H1 (cell line): ENCODE data around the gene CD300A. TPM values are rescaled to one million over a fixed set of nuclear protein-coding genes. Genes with fewer than 3 reads are reported as not detected.

ENCODE experiments used
- CTCF ChIA-PET: fragments of 300-600 bp; sonication (Branson Sonifier 250); formaldehyde crosslinking; loops from one replicate; lab custom pipeline; 2021; ENCODE audit not compliant: partially characterized antibody; lab: Charles Lee
- POLR2A ChIA-PET: fragments of 300-600 bp; sonication (Branson Sonifier 250); formaldehyde crosslinking; loops from one replicate; lab custom pipeline; 2021; ENCODE audit warnings: inconsistent platforms; ENCODE audit not compliant: partially characterized antibody; lab: Charles Lee
- DNase-seq, 2 experiments: peaks; one replicate each; pipeline versions ENCODE4 v3.0.0 to v3.0.0-alpha.2; 2010 to 2022; ENCODE audit warnings: low spot score in 2 of 2, low read depth in 1 of 2, mixed read lengths in 1 of 2
- FAIRE-seq: peaks from 2 replicates; lab custom pipeline; 2011; peaks lifted over from hg19 to GRCh38; lab: Jason Lieb, UNC
- H2AFZ ChIP-seq: 2 replicates; pipeline ENCODE4 v1.8.1; 2012; ENCODE audit warnings: low read length, inconsistent platforms
- H2AK5ac ChIP-seq: 2 replicates; pipeline ENCODE4 v1.6.1; 2013; ENCODE audit warnings: low read depth, low read length
- H2BK120ac ChIP-seq: replicated peaks from 2 replicates; pipeline ENCODE3; 2013; ENCODE audit warnings: low read depth, low read length, inconsistent platforms
- H2BK12ac ChIP-seq: 2 replicates; pipeline ENCODE4 v1.6.1; 2013; ENCODE audit warnings: low read depth, low read length
- H2BK15ac ChIP-seq: 2 replicates; pipeline ENCODE4 v1.6.1; 2013; ENCODE audit warnings: low read length
- H2BK20ac ChIP-seq: 2 replicates; pipeline ENCODE4 v1.6.1; 2013; ENCODE audit warnings: low read length
- H2BK5ac ChIP-seq: 2 replicates; pipeline ENCODE4 v1.6.1; 2013; ENCODE audit warnings: low read depth, low read length
- H3K14ac ChIP-seq: 2 replicates; pipeline ENCODE4 v1.6.1; 2013; ENCODE audit warnings: inconsistent platforms; ENCODE audit not compliant: insufficient read length
- H3K18ac ChIP-seq: 2 replicates; pipeline ENCODE4 v1.6.1; 2013; ENCODE audit warnings: low read length; ENCODE audit errors: extremely low read depth
- H3K23ac ChIP-seq: 2 replicates; pipeline ENCODE4 v1.6.1; 2013; ENCODE audit warnings: inconsistent platforms; ENCODE audit not compliant: insufficient read length
- H3K23me2 ChIP-seq: 2 replicates; pipeline ENCODE4 v1.6.1; 2013; ENCODE audit warnings: low read depth, low read length
- H3K27ac ChIP-seq: 2 replicates; pipeline ENCODE4 v1.6.1; 2011; ENCODE audit warnings: low read depth, low read length, inconsistent platforms
- H3K27me3 ChIP-seq, 4 experiments: replicated peaks in 1 of 4; 1 replicate in 1 of 4; 2 replicates in 3 of 4; pipeline versions ENCODE4 v1.6.1 to v1.8.1; 2011 to 2013; ENCODE audit warnings: low read length in 3 of 4, mild to moderate bottlenecking in 3 of 4, inconsistent platforms in 2 of 4, mixed read lengths in 2 of 4, moderate library complexity in 1 of 4; ENCODE audit not compliant: control insufficient read depth in 3 of 4, insufficient read depth in 3 of 4; ENCODE audit errors: extremely low read depth in 1 of 4
- H3K36me3 ChIP-seq, 4 experiments: 2 replicates each; pipeline versions ENCODE4 v1.6.1 to v1.8.1; 2011 to 2013; ENCODE audit warnings: mild to moderate bottlenecking in 4 of 4, low read length in 3 of 4, moderate library complexity in 2 of 4, control low read depth in 1 of 4, inconsistent platforms in 1 of 4; ENCODE audit not compliant: insufficient read depth in 4 of 4, control insufficient read depth in 2 of 4
- H3K4ac ChIP-seq: replicated peaks from 2 replicates; pipeline ENCODE3; 2013; ENCODE audit warnings: low read length, low read depth, mixed read lengths, inconsistent platforms; ENCODE audit not compliant: insufficient read length
- H3K4me1 ChIP-seq, 4 experiments: replicated peaks in 1 of 4; 1 replicate in 1 of 4; 2 replicates in 3 of 4; pipeline versions ENCODE4 v1.6.1 to v1.8.1; 2011 to 2013; ENCODE audit warnings: low read length in 3 of 4, inconsistent platforms in 2 of 4, mixed read lengths in 1 of 4; ENCODE audit not compliant: insufficient read depth in 4 of 4, control insufficient read depth in 3 of 4
- H3K4me2 ChIP-seq, 2 experiments: 2 replicates each; pipeline versions ENCODE4 v1.6.1 to v1.8.1; 2011 to 2013; ENCODE audit warnings: low read depth in 2 of 2, low read length in 2 of 2, control low read depth in 1 of 2, inconsistent platforms in 1 of 2, mild to moderate bottlenecking in 1 of 2; ENCODE audit not compliant: insufficient read depth in 1 of 2
- H3K4me3 ChIP-seq, 4 experiments: fragments of 200-600, 300-600 bp in 1 of 4; sonication (generic), shearing (Covaris generic), sonication (Bioruptor Twin) in 1 of 4; 2 replicates each; pipeline versions ENCODE4 v1.5.1 to v1.8.1; 2011 to 2016; ENCODE audit warnings: low read length in 4 of 4, low read depth in 3 of 4, control low read depth in 2 of 4, inconsistent platforms in 2 of 4, mild to moderate bottlenecking in 2 of 4, mixed read lengths in 1 of 4, moderate library complexity in 1 of 4; ENCODE audit not compliant: insufficient read depth in 2 of 4; ENCODE audit errors: extremely low read depth in 1 of 4
- H3K56ac ChIP-seq: replicated peaks from 2 replicates; pipeline ENCODE3; 2013; ENCODE audit warnings: low read depth, mild to moderate bottlenecking, mixed read lengths, low read length, inconsistent platforms; ENCODE audit not compliant: insufficient read length
- H3K79me1 ChIP-seq: 2 replicates; pipeline ENCODE4 v1.6.1; 2013; ENCODE audit warnings: low read depth, low read length, control low read depth
- H3K79me2 ChIP-seq, 2 experiments: 2 replicates each; pipeline versions ENCODE4 v1.6.1 to v1.8.1; 2012 to 2013; ENCODE audit warnings: low read length in 2 of 2, mild to moderate bottlenecking in 2 of 2, inconsistent platforms in 1 of 2; ENCODE audit not compliant: insufficient read depth in 2 of 2, control insufficient read depth in 1 of 2
- H3K9ac ChIP-seq, 4 experiments: replicated peaks in 1 of 4; 1 replicate in 1 of 4; 2 replicates in 3 of 4; pipeline versions ENCODE4 v1.6.1 to v1.8.1; 2011 to 2013; ENCODE audit warnings: low read depth in 3 of 4, low read length in 3 of 4, control low read depth in 2 of 4, mild to moderate bottlenecking in 2 of 4, moderate library complexity in 2 of 4, inconsistent platforms in 1 of 4; ENCODE audit errors: extremely low read depth in 1 of 4
- H3K9me3 ChIP-seq, 2 experiments: 2 replicates each; pipeline versions ENCODE4 v1.6.1 to v1.8.1; 2012 to 2013; ENCODE audit warnings: mild to moderate bottlenecking in 2 of 2, moderate library complexity in 2 of 2, control low read depth in 1 of 2, inconsistent platforms in 1 of 2, low read depth in 1 of 2, low read length in 1 of 2, mixed read lengths in 1 of 2; ENCODE audit not compliant: insufficient read depth in 2 of 2
- H4K20me1 ChIP-seq, 2 experiments: replicated peaks in 1 of 2; 2 replicates each; pipeline versions ENCODE3 to v1.8.1; 2011 to 2013; ENCODE audit warnings: inconsistent platforms in 2 of 2, low read length in 2 of 2, mild to moderate bottlenecking in 1 of 2; ENCODE audit not compliant: insufficient read depth in 2 of 2, control insufficient read depth in 1 of 2
- H4K5ac ChIP-seq: 2 replicates; pipeline ENCODE4 v1.6.1; 2013; ENCODE audit warnings: low read length, low read depth, mixed read lengths, inconsistent platforms; ENCODE audit not compliant: insufficient read length
- H4K8ac ChIP-seq: 2 replicates; pipeline ENCODE4 v1.8.0; 2013; ENCODE audit warnings: mild to moderate bottlenecking, moderate library complexity, low read length, inconsistent platforms; ENCODE audit not compliant: insufficient read depth; ENCODE audit errors: extremely low read depth
- H4K91ac ChIP-seq: replicated peaks from 2 replicates; pipeline ENCODE3; 2013; ENCODE audit warnings: low read length, mixed read lengths, inconsistent platforms; ENCODE audit not compliant: insufficient read length
- KDM4A ChIP-seq: IDR thresholded peaks from one replicate; pipeline ENCODE4 v1.7.1; 2012; ENCODE audit warnings: low read depth, mild to moderate bottlenecking, moderate library complexity, low read length, inconsistent platforms; ENCODE audit not compliant: severe bottlenecking
- MAFK ChIP-seq: IDR thresholded peaks from 2 replicates; pipeline ENCODE4 v1.6.1; 2012; ENCODE audit warnings: low read depth, mild to moderate bottlenecking, improper control_type of control experiment, low read length
- NRF1 ChIP-seq: IDR thresholded peaks from 2 replicates; pipeline ENCODE4 v1.6.1; 2011; ENCODE audit warnings: mild to moderate bottlenecking, low read depth, low read length, improper control_type of control experiment
- SAP30 ChIP-seq: fragments of 300-600 bp; sonication (generic); IDR thresholded peaks from 2 replicates; pipeline ENCODE4 v1.7.1; 2012; ENCODE audit warnings: low read length, moderate library complexity, mild to moderate bottlenecking, inconsistent platforms; ENCODE audit not compliant: insufficient read depth, insufficient replicate concordance
- TAF1 ChIP-seq: IDR thresholded peaks from 2 replicates; pipeline ENCODE4 v1.6.1; 2011; ENCODE audit warnings: mild to moderate bottlenecking, low read depth, low read length
- WGBS, 2 experiments: shearing (Covaris generic) in 1 of 2; methylation state at CpG; one replicate each; pipeline versions ENCODE4 v1.1.6 to v1.1.7; 2013 to 2015; ENCODE audit warnings: low lambda C conversion rate in 2 of 2, mixed read lengths in 2 of 2, inconsistent platforms in 1 of 2, low coverage in 1 of 2, missing lambda C conversion rate in 1 of 2; ENCODE audit not compliant: insufficient replicate concordance in 2 of 2, insufficient coverage in 1 of 2, insufficient read length in 1 of 2; ENCODE audit errors: extremely low coverage in 1 of 2, missing lambda C conversion rate in 1 of 2; 5-methylcytosine and 5-hydroxymethylcytosine counted together
- polyA plus RNA-seq, 7 experiments: library from polyadenylated mRNA; depleted of rRNA in 3 of 7; stranded (reverse) in 5 of 7; unstranded in 2 of 7; fragments of >200 nt in 5 of 7; fragments of 200-250 nt in 2 of 7; gene quantifications; 1 replicate in 5 of 7; 2 replicates in 1 of 7; 4 replicates in 1 of 7; pipeline versions ENCODE4 v1.2.1 to v1.2.3, GENCODE V29; 2011 to 2013; ENCODE audit warnings: missing spikeins in 2 of 7, mixed read lengths in 2 of 7
- total RNA-seq: library from RNA; stranded (reverse); fragmentation: NEBNext Ultra II Directional; extraction: Animal tissue kit (Norgen Biotek cat#: 25700); gene quantifications from 2 replicates; pipeline ENCODE4 v1.2.1, GENCODE V29; 2021
- TF ChIP-seq, protein P1 (sequence below): IDR thresholded peaks from 2 replicates; pipeline ENCODE4 v1.6.1; 2012; ENCODE audit warnings: inconsistent platforms

The CD300A gene
- total and polyA plus RNA-seq, 2 of the 8 experiments (the other 6 are each of a cell fraction or from before 2014, with no cell fraction given) = 0.52 to 1.3 TPM

DNA sequence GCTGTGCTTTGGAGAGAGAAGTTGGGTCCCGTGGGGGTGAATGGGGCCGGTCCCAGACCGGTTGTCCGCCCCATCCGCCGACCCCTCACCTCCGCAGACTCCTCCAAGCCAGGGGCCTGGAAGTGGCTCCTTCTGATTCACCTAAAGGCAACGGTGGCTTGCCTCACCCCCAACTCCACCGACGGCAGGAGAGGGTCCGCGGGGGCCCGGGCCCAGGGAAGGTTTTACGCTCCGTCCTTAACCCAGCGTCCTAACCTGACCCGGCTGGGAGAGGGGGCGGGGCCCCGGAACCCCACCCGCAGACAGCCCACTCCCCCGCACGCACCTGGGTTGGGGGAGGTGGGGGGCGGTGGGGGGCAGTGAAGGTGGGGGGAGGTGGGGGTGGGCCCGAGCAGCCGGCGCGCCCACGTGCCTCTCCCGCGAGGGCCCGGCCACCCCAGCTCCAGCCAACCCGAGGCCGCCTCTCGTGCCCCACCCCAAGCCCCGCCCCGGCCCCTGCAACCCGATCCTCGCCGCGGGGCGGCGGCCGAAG lies 12.7 kb upstream of the CD300A start:
- TF ChIP-seq, protein P1, sequence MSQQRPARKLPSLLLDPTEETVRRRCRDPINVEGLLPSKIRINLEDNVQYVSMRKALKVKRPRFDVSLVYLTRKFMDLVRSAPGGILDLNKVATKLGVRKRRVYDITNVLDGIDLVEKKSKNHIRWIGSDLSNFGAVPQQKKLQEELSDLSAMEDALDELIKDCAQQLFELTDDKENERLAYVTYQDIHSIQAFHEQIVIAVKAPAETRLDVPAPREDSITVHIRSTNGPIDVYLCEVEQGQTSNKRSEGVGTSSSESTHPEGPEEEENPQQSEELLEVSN = peak; percentile 50; the same call in 1 of the 2 replicates
- TF ChIP-seq SAP30 = no peak
- TF ChIP-seq NRF1 = no peak
- 0 out of 2 replicates have a peak, but pooled peaks have one; percentile 3 for TF ChIP-seq TAF1
- peak; percentile 8 for TF ChIP-seq KDM4A
- TF ChIP-seq MAFK = no peak
- Histone ChIP-seq H4K8ac (no peak overlapping the region; the same call in 1 of the 2 replicates), H3K56ac (no peak overlapping the region), H3K27me3 (peaks cover 0 to 16% (median 11%) of the 10 kb centered on the region in 4 experiments; a peak in 6 of 7 replicates), H3K23ac (no peak overlapping the region), H3K4me1 (peaks cover 3 to 37% (median 29%) of the 10 kb centered on the region in 4 experiments), H4K5ac (no peak overlapping the region), H3K9ac (no peak overlapping the region), H3K79me1 (no peaks in the 10 kb centered on the region), H2BK12ac (0 out of 2 replicates have a peak overlapping the region, but pooled peaks have one; percentile 11), H4K20me1 (peaks cover 2 to 4% of the 10 kb centered on the region in 2 experiments), H3K14ac (no peak overlapping the region), H3K9me3 (no peaks in the 10 kb centered on the region), H3K36me3 (no peaks in the 10 kb centered on the region), H2BK20ac (no peak overlapping the region), H3K23me2 (peaks cover 11% of the 10 kb centered on the region; the same call in 1 of the 2 replicates), H3K4me2 (peak overlapping the region; percentile 84 to 95), H3K4ac (no peak overlapping the region), H3K27ac (no peak overlapping the region; the same call in 1 of the 2 replicates), H3K79me2 (no peaks in the 10 kb centered on the region), H2BK15ac (no peak overlapping the region), H2BK5ac (no peak overlapping the region), H3K4me3 (peak overlapping the region; percentile 24 to 64 (median 35)), H2BK120ac (no peak overlapping the region), H4K91ac (peak overlapping the region; percentile 59), H2AFZ (no peak overlapping the region), H3K18ac (peak overlapping the region; percentile 60), H2AK5ac (no peak overlapping the region)
- DNase-seq = peak in 1 of 2 experiments; percentile 89
- CTCF ChIA-PET = interaction anchor here (0.8 to 8.2 kb wide), 9 partner anchors 9 to 149 kb away, joined by 3 to 93 read pairs (median 7); partner anchors contain the start of gene BTBD17
- POLR2A ChIA-PET = interaction anchor here (0.6 to 3.2 kb wide), 6 partner anchors 9 to 88 kb away, joined by 3 to 22 read pairs (median 6); no protein-coding TSS in a partner anchor
- 3% methylated on average over 16 of the region's 43 CpGs; no CpG with 5 or more reads in 1 of the 2 experiments for WGBS, 2 experiments
- no peak for FAIRE-seq
